HG03354 (cell line): ENCODE results near the gene CD300A.

ENCODE experiments used
- ATAC-seq: cut with Tn5 transposase; IDR thresholded peaks from one replicate; pipeline ENCODE4 v1.9.1; 2021; ENCODE audit warnings: mild to moderate bottlenecking; ENCODE audit not compliant: unreplicated experiment, poor library complexity, severe bottlenecking

Gene CD300A

GRCh38 chr17:74437702-74438101, 28.7 kb upstream of the CD300A start:
- ATAC-seq: no peak

DNA sequence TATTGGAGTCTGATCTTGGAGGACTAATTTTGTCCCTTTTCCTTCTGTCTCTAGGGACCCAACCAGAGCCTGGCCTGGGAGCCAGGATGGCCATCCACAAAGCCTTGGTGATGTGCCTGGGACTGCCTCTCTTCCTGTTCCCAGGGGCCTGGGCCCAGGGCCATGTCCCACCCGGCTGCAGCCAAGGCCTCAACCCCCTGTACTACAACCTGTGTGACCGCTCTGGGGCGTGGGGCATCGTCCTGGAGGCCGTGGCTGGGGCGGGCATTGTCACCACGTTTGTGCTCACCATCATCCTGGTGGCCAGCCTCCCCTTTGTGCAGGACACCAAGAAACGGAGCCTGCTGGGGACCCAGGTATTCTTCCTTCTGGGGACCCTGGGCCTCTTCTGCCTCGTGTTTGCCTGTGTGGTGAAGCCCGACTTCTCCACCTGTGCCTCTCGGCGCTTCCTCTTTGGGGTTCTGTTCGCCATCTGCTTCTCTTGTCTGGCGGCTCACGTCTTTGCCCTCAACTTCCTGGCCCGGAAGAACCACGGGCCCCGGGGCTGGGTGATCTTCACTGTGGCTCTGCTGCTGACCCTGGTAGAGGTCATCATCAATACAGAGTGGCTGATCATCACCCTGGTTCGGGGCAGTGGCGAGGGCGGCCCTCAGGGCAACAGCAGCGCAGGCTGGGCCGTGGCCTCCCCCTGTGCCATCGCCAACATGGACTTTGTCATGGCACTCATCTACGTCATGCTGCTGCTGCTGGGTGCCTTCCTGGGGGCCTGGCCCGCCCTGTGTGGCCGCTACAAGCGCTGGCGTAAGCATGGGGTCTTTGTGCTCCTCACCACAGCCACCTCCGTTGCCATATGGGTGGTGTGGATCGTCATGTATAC, 26.5 kb upstream of the CD300A start:
- no peak for ATAC-seq

- ATAC-seq: no peak
Observed at GRCh38 chr17:74441537-74441936, 24.9 kb upstream of the CD300A start.

- no peak for ATAC-seq
Observed at GRCh38 chr17:74442291-74442669, 24.2 kb upstream of the CD300A start.

DNA sequence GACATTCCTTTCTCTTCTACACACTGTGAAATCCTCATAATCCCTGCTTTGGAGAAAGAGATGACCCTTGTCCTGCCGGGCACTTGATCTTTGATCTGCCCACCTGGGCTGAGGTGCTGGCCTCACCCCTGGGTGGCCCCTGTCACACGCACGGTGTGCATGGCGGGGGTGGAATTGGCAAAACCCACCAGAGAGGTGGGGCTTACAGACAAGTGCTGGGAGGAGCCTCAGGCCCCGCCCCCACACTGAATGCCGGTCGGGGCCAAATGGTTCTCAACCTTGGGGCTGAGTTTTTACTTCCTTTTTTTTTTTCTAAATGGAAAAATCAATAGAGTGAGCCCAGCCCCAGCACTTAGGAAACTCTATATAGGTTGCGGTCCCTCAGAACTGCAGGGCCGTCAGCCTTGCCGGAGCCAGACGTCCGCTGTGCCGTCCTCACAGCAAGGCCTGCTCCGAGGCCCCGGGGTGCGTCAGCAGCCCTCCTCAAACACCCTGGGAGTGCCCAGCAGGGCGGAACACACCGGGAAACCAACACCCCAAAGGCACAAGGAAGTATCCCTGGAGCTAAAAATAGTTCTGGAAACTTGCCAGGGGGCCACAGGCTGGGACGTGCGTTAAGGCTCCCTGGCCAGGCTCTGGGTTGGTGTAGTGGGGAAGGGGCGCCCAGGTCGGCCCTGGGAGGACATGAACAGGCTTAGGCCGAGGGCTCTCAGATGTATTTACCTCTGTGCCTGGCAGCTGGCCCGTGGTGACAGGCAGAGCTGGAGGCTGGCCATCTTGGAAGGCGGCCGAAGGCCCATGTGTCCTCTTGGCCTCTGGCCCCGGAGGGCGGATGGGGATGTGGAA, 23.5 kb upstream of the CD300A start:
- peak; percentile 72 for ATAC-seq

GRCh38 chr17:74443516-74444296, 22.7 kb upstream of the CD300A start:
- no peak for ATAC-seq

GRCh38 chr17:74444406-74444805, 22.0 kb upstream of the CD300A start:
- no peak for ATAC-seq

DNA sequence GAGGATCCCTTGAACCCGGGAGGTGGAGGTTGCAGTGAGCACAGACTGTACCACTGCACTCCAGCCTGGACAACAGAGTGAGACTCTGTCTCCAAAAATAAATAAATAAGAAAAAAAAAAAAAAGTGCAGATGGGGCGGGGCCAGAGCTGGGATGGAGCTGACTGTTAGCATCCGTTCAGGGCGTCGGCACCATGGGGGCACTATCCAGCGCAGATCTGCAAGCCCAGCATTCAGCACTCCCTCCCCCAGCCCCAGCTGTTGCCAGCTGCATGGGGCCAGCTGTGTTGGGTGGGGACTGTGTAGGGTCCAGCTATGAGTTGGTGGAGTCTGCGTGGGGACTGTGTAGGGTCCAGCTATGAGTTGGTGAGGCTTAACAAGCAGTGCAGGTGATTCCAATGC, 21.3 kb upstream of the CD300A start:
- ATAC-seq: no peak

GRCh38 chr17:74446551-74447500, 19.6 kb upstream of the CD300A start:
- peak; percentile 56 for ATAC-seq

- ATAC-seq: no peak
Observed at GRCh38 chr17:74447628-74448159, 18.7 kb upstream of the CD300A start.

GRCh38 chr17:74448756-74449155, 17.7 kb upstream of the CD300A start:
- ATAC-seq: no peak

DNA sequence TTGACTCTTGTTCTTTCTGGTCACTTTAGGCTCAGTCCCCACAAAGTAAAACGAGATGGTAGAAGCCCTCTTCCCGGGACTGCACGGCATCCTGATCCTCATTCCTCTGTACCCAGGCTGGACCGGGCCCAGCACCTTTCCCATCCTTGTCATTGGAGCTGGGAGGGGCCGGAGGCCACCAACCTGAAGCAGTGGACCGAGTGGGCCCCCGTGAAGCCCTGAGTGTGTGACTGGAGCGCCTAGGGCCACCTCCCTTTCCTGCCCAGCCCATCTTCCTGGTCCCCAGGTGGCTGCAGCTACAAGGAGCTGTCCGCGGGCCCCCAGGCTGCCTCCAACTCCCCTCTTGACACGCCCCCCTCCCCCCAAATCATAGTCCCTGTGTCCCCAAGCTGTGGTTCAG, 17.1 kb upstream of the CD300A start:
- no peak for ATAC-seq

- ATAC-seq: no peak
Observed at GRCh38 chr17:74449773-74450172, 16.7 kb upstream of the CD300A start.

DNA sequence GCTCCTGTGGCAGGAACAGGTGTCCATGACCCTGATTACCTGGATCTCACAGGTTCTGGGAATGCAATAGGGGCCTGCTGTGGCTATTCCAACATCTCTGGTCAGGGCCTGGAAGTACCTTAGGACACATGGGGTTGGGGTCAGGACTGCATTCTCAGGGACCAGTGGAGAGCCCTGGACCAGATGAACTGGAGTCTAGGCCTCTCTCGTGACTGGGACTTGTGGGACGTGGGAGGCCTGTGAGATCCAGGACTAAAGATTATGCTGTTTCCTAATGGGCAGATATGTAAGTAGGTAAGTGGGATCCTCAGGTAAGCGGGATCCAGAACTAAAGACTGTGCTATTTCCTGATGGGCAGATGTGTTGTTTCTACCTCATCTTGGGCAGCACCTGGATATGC, 16.2 kb upstream of the CD300A start:
- no peak for ATAC-seq

- ATAC-seq: no peak
Observed at GRCh38 chr17:74450925-74451403, 15.5 kb upstream of the CD300A start.

- ATAC-seq: no peak
Observed at GRCh38 chr17:74451557-74451956, 14.9 kb upstream of the CD300A start.

- ATAC-seq: no peak
Observed at GRCh38 chr17:74452033-74452840, 14.2 kb upstream of the CD300A start.
